K562 (cell line): Measurements from ENCODE around the gene MID1IP1. TPM values are rescaled to one million over a fixed set of nuclear protein-coding genes. Genes with fewer than 3 reads are reported as not detected.

Source experiments
- ARID4B ChIP-seq: sonication (generic); formaldehyde crosslinking; IDR thresholded peaks from 2 replicates; pipeline ENCODE4 v1.8.0; 2022; ENCODE audit warnings: mild to moderate bottlenecking, missing genetic modification reagents
- CCNT2 ChIP-seq: IDR thresholded peaks from 2 replicates; pipeline ENCODE4 v1.6.1; 2011; ENCODE audit warnings: borderline replicate concordance, low read depth, mild to moderate bottlenecking, moderate library complexity, mixed read lengths, low read length; ENCODE audit not compliant: insufficient read length; ENCODE audit errors: extremely low read depth
- GATAD2B ChIP-seq: fragments of 450-650 bp; IDR thresholded peaks from 2 replicates; pipeline ENCODE4 v1.6.1; 2017; ENCODE audit warnings: mild to moderate bottlenecking, borderline replicate concordance
- JUND ChIP-seq, 2 experiments: IDR thresholded peaks; 2 replicates in 1 of 2; 3 replicates in 1 of 2; pipeline ENCODE4 v1.6.1; 2011; ENCODE audit warnings: borderline replicate concordance in 2 of 2, low read depth in 2 of 2, low read length in 2 of 2, improper control_type of control experiment in 1 of 2, missing biosample characterization in 1 of 2, missing genetic modification characterization in 1 of 2, missing genetic modification reagents in 1 of 2
- MAFF ChIP-seq: IDR thresholded peaks from 2 replicates; pipeline ENCODE4 v1.6.1; 2012; ENCODE audit warnings: low read length, improper control_type of control experiment
- NFIX ChIP-seq: fragments of 250-450 bp; sonication (Bioruptor Pico); IDR thresholded peaks from 2 replicates; pipeline ENCODE4 v1.4.0; 2020; ENCODE audit warnings: low read depth, mild to moderate bottlenecking, moderate library complexity
- RBFOX2 ChIP-seq: fragments of 200-400 bp; formaldehyde crosslinking; IDR thresholded peaks from 2 replicates; pipeline ENCODE4 v1.6.1; 2017; ENCODE audit warnings: low read depth, mild to moderate bottlenecking, low read length, moderate library complexity
- SRSF3 ChIP-seq: fragments of 200-400 bp; formaldehyde crosslinking; IDR thresholded peaks from 2 replicates; pipeline ENCODE4 v1.6.1; 2016; ENCODE audit warnings: mild to moderate bottlenecking, low read length, moderate library complexity; ENCODE audit not compliant: insufficient read depth
- ZBTB34 ChIP-seq: fragments of 250-450 bp; sonication (Bioruptor Pico); IDR thresholded peaks from 2 replicates; pipeline ENCODE4 v1.8.0; 2021; ENCODE audit warnings: mild to moderate bottlenecking, moderate library complexity
- ZNF175 ChIP-seq: fragments of 200-800 bp; sonication (Bioruptor generic); IDR thresholded peaks from 2 replicates; pipeline ENCODE4 v1.6.1; 2016; ENCODE audit warnings: low read depth, mild to moderate bottlenecking, missing genetic modification characterization, missing compliant biosample characterization
- ZNF696 ChIP-seq: fragments of 250-450 bp; sonication (Bioruptor Pico); conservative IDR thresholded peaks from 2 replicates; pipeline ENCODE4 v1.4.0; 2020; ENCODE audit warnings: mild to moderate bottlenecking, moderate library complexity
- polyA plus RNA-seq, 8 experiments: library from polyadenylated mRNA; depleted of rRNA in 4 of 8; stranded (reverse) in 5 of 8; unstranded in 3 of 8; fragments of >200 nt; fragmentation: Nextera tagmentation in 2 of 8; fragmentation: Illumina TruSeq in 1 of 8; extraction: Ambion mirVana in 2 of 8; extraction: Trizol in 1 of 8; gene quantifications; 2 replicates each; pipeline versions ENCODE4 v1.2.1 to v1.2.3, GENCODE V29; 2011 to 2014; ENCODE audit warnings: inconsistent platforms in 1 of 8, missing spikeins in 1 of 8
- total RNA-seq, 7 experiments: library from RNA; depleted of rRNA in 6 of 7; stranded (reverse); fragments of >200 nt in 6 of 7; fragmentation: Illumina TruSeq in 2 of 7; extraction: Trizol in 2 of 7; gene quantifications; 2 replicates each; pipeline versions ENCODE4 v1.2.1 to v1.2.3, GENCODE V29; 2011 to 2021; ENCODE audit warnings: low replicate concordance in 1 of 7

MID1IP1 gene
- total and polyA plus RNA-seq, 9 of the 15 experiments (the other 6 are each of a cell fraction or from before 2014, with no cell fraction given), result 0.51 to 102 (median 27.5) TPM

- TF ChIP-seq ZBTB34 (CRISPR knock-in tag) (no peak), SRSF3 (no peak), ZNF175 (CRISPR knock-in tag) (no peak), JUND (IDR thresholded peaks at IDR 0.05; ENCODE audit: borderline replicate concordance, low read depth, low read length) (peak; percentile 39), JUND (tag; IDR thresholded peaks at IDR 0.05; ENCODE audit: borderline replicate concordance, low read depth, low read length) (no peak; the same call in 2 of the 3 replicates), RBFOX2 (peak; percentile 95), MAFF (no peak), ARID4B (peak; percentile 13; the same call in 1 of the 2 replicates), CCNT2 (peak; percentile 59), NFIX (no peak), GATAD2B (no peak; the same call in 1 of the 2 replicates), ZNF696 (CRISPR knock-in tag) (no peak)
Measured at GRCh38 chrX:38803588-38804431, 2.6 kb downstream of the MID1IP1 start (continued).
